WERI-Rb-1 (cell line): ENCODE results near the gene RIMS4.

Experiments used
- DNase-seq: peaks from one replicate; pipeline ENCODE4 v3.0.0-alpha.2; 2020
- H3K27ac ChIP-seq: fragments of 250-450 bp; sonication (Bioruptor Pico); 2 replicates; pipeline ENCODE4 v1.5.1; 2020; ENCODE audit warnings: mild to moderate bottlenecking, moderate library complexity
- H3K27me3 ChIP-seq: fragments of 250-450 bp; sonication (Bioruptor Pico); 2 replicates; pipeline ENCODE4 v1.5.1; 2021; ENCODE audit warnings: mild to moderate bottlenecking, low read depth, moderate library complexity; ENCODE audit not compliant: insufficient read depth, severe bottlenecking
- H3K36me3 ChIP-seq: fragments of 250-450 bp; sonication (Bioruptor Pico); 2 replicates; pipeline ENCODE4 v1.5.1; 2020; ENCODE audit warnings: mild to moderate bottlenecking, moderate library complexity
- H3K4me3 ChIP-seq: 2 replicates; pipeline ENCODE4 v1.5.1; 2011; ENCODE audit warnings: low read depth, mild to moderate bottlenecking, control low read depth, low read length
- H3K9me3 ChIP-seq: fragments of 250-450 bp; sonication (Bioruptor Pico); 2 replicates; pipeline ENCODE4 v1.5.1; 2021; ENCODE audit warnings: mild to moderate bottlenecking, moderate library complexity; ENCODE audit not compliant: severe bottlenecking
- CTCF ChIP-seq: IDR thresholded peaks from 2 replicates; pipeline ENCODE4 v1.5.1; 2011; ENCODE audit warnings: low read depth, mild to moderate bottlenecking, control low read depth, inconsistent platforms, low read length

RIMS4 gene

GRCh38 chr20:44759595-44759994 is 50.8 kb downstream of the RIMS4 start:
- Histone ChIP-seq H3K36me3 (peaks cover 3% of the 10 kb centered on the region; the same call in 1 of the 2 replicates), H3K9me3 (no peaks in the 10 kb centered on the region), H3K4me3 (no peak overlapping the region), H3K27me3 (no peaks in the 10 kb centered on the region), H3K27ac (no peak overlapping the region)
- TF ChIP-seq CTCF: no peak
- no peak for DNase-seq

- Histone ChIP-seq H3K4me3 (no peak overlapping the region), H3K27ac (no peak overlapping the region), H3K36me3 (peaks cover 3% of the 10 kb centered on the region; the same call in 1 of the 2 replicates), H3K27me3 (no peaks in the 10 kb centered on the region), H3K9me3 (no peaks in the 10 kb centered on the region)
- no peak for TF ChIP-seq CTCF
- no peak for DNase-seq
These were observed 51.9 kb downstream of the RIMS4 start for GRCh38 chr20:44758247-44759101.

- Histone ChIP-seq H3K4me3 (no peak overlapping the region), H3K27me3 (no peaks in the 10 kb centered on the region), H3K9me3 (no peaks in the 10 kb centered on the region), H3K36me3 (peaks cover 3% of the 10 kb centered on the region; the same call in 1 of the 2 replicates), H3K27ac (no peak overlapping the region)
- no peak for DNase-seq
- no peak for TF ChIP-seq CTCF
These were observed 53.4 kb downstream of the RIMS4 start for GRCh38 chr20:44756956-44757355.

GRCh38 chr20:44756011-44756688 is 54.2 kb downstream of the RIMS4 start:
- no peak for DNase-seq
- H3K4me3 ChIP-seq: no peak overlapping the region
- no peaks in the 10 kb centered on the region for H3K27me3 ChIP-seq
- peaks cover 6% of the 10 kb centered on the region; the same call in 1 of the 2 replicates for H3K36me3 ChIP-seq
- no peak for TF ChIP-seq CTCF
- no peak overlapping the region for H3K27ac ChIP-seq
- H3K9me3 ChIP-seq: no peaks in the 10 kb centered on the region

GRCh38 chr20:44754554-44754953 is 55.8 kb downstream of the RIMS4 start:
- Histone ChIP-seq H3K27ac (no peak overlapping the region), H3K27me3 (no peaks in the 10 kb centered on the region), H3K4me3 (no peak overlapping the region), H3K9me3 (no peaks in the 10 kb centered on the region), H3K36me3 (peaks cover 6% of the 10 kb centered on the region; the same call in 1 of the 2 replicates)
- no peak for TF ChIP-seq CTCF
- no peak for DNase-seq
